ENCODE results near the gene IYD.

Gene IYD

GRCh38 chr6:150394899-150395295, 26.1 kb downstream of the IYD start:
- H3K4me1 ChIP-seq (ENCODE audit: control insufficient read depth, insufficient read depth, low read length), result no peaks in the 10 kb centered on the region
- TF ChIP-seq ZNF654 (tag by site-specific recombination; IDR thresholded peaks at IDR 0.05; ENCODE audit: low read depth) (no peak), ZNF645 (tag by site-specific recombination; IDR thresholded peaks at IDR 0.05) (no peak), ZFHX2 (tag by site-specific recombination; conservative IDR thresholded peaks at IDR 0.05) (no peak), ZNF513 (tag by site-specific recombination; IDR thresholded peaks at IDR 0.05) (no peak), ZNF791 (tag by site-specific recombination; IDR thresholded peaks at IDR 0.05) (no peak), YY2 (tag by site-specific recombination; IDR thresholded peaks at IDR 0.05) (no peak), ZNF221 (tag by site-specific recombination; IDR thresholded peaks at IDR 0.05; ENCODE audit: borderline replicate concordance) (no peak), ZNF2 (tag by site-specific recombination; IDR thresholded peaks at IDR 0.05) (no peak), MZF1 (tag by site-specific recombination; IDR thresholded peaks at IDR 0.05; ENCODE audit: borderline replicate concordance) (no peak), ZNF335 (tag by site-specific recombination; conservative IDR thresholded peaks at IDR 0.05) (no peak), ZNF76 (tag by site-specific recombination; IDR thresholded peaks at IDR 0.05; ENCODE audit: borderline replicate concordance, low read depth) (no peak), ZNF555 (tag by site-specific recombination; conservative IDR thresholded peaks at IDR 0.05) (no peak), ZNF639 (tag by site-specific recombination; IDR thresholded peaks at IDR 0.05) (no peak), ZNF596 (tag by site-specific recombination; IDR thresholded peaks at IDR 0.05) (no peak), ZNF610 (tag by site-specific recombination; IDR thresholded peaks at IDR 0.05; ENCODE audit: borderline replicate concordance) (no peak)
- H3K9me3 ChIP-seq (ENCODE audit: control insufficient read depth, insufficient read depth, low read depth, low read length), result no peaks in the 10 kb centered on the region
- H3K27ac ChIP-seq (ENCODE audit: extremely low read depth, low read depth, low read length), result no peak overlapping the region
- H3K4me3 ChIP-seq (ENCODE audit: low read depth, low read length), result no peak overlapping the region
- POLR2A ChIA-PET, result interaction anchor here (0.6 to 1.5 kb wide), 4 partner anchors 10 to 1053 kb away, joined by 4 to 10 read pairs (median 6); no protein-coding TSS in a partner anchor
- no peaks in the 10 kb centered on the region for H3K36me3 ChIP-seq (ENCODE audit: control insufficient read depth in 2 of 2, insufficient read depth in 1 of 2, low read length in 2 of 2)
- CTCF ChIA-PET, result interaction anchor here (0.6 to 8.8 kb wide), 61 partner anchors 8 to 516 kb away, joined by 3 to 149 read pairs (median 5); partner anchors contain the start of genes IYD and RAET1L

GRCh38 chr6:150395388-150396009, 26.7 kb downstream of the IYD start:
- no peak overlapping the region for H3K27ac ChIP-seq (ENCODE audit: extremely low read depth, low read depth, low read length)
- no peak overlapping the region for H3K4me3 ChIP-seq (ENCODE audit: low read depth, low read length)
- POLR2A ChIA-PET, result interaction anchor here (0.6 to 1.5 kb wide), 6 partner anchors 9 to 1052 kb away, joined by 3 to 10 read pairs (median 4); partner anchors contain the start of gene ULBP3
- H3K36me3 ChIP-seq (ENCODE audit: control insufficient read depth in 2 of 2, insufficient read depth in 1 of 2, low read length in 2 of 2), result no peaks in the 10 kb centered on the region
- TF ChIP-seq CTCF (tag by site-specific recombination; IDR thresholded peaks at IDR 0.05) (peak; percentile 47; the same call in 1 of the 2 replicates), ZNF654 (tag by site-specific recombination; IDR thresholded peaks at IDR 0.05; ENCODE audit: low read depth) (peak; percentile 91), ZNF2 (tag by site-specific recombination; IDR thresholded peaks at IDR 0.05) (0 out of 2 replicates have a peak, but pooled peaks have one; percentile 57), FEZF1 (tag by site-specific recombination; IDR thresholded peaks at IDR 0.05) (no peak), ZNF449 (tag by site-specific recombination; IDR thresholded peaks at IDR 0.05) (no peak), ZNF433 (tag by site-specific recombination; IDR thresholded peaks at IDR 0.05; ENCODE audit: low read depth) (no peak), ZNF391 (tag by site-specific recombination; IDR thresholded peaks at IDR 0.05; ENCODE audit: borderline replicate concordance, low read depth) (no peak), ZSCAN30 (tag by site-specific recombination; IDR thresholded peaks at IDR 0.05) (peak; percentile 48; the same call in 1 of the 2 replicates), ZBTB20 (tag by site-specific recombination; IDR thresholded peaks at IDR 0.05) (0 out of 2 replicates have a peak, but pooled peaks have one; percentile 27), ZEB2 (tag by site-specific recombination; IDR thresholded peaks at IDR 0.05) (0 out of 2 replicates have a peak, but pooled peaks have one; percentile 29), ZNF660 (tag by site-specific recombination; IDR thresholded peaks at IDR 0.05) (peak; percentile 71), ZNF10 (tag by site-specific recombination; IDR thresholded peaks at IDR 0.05) (0 out of 2 replicates have a peak, but pooled peaks have one; percentile 58)
- H3K9me3 ChIP-seq (ENCODE audit: control insufficient read depth, insufficient read depth, low read depth, low read length), result no peaks in the 10 kb centered on the region
- H3K4me1 ChIP-seq (ENCODE audit: control insufficient read depth, insufficient read depth, low read length), result no peaks in the 10 kb centered on the region
- CTCF ChIA-PET, result interaction anchor here (0.6 to 8.8 kb wide), 71 partner anchors 9 to 965 kb away, joined by 3 to 149 read pairs (median 4); partner anchors contain the start of genes IYD and RAET1L

Measured in HEK293 (cell line).